Mesodermal cell (in vitro differentiated cells): ENCODE measurements around the gene LMBRD1.

Experiments
- H3K27ac ChIP-seq: 2 replicates; pipeline ENCODE4 v1.7.0; 2013; ENCODE audit warnings: mild to moderate bottlenecking, low read depth, low read length, moderate library complexity; ENCODE audit not compliant: severe bottlenecking
- H3K36me3 ChIP-seq: 2 replicates; pipeline ENCODE4 v1.7.1; 2013; ENCODE audit warnings: mild to moderate bottlenecking, low read length, moderate library complexity; ENCODE audit not compliant: control insufficient read depth, insufficient read depth
- H3K4me1 ChIP-seq: one replicate; pipeline ENCODE4 v1.7.1; 2013; ENCODE audit warnings: mild to moderate bottlenecking, low read length; ENCODE audit not compliant: insufficient read depth, control insufficient read depth, poor library complexity, severe bottlenecking
- H3K4me3 ChIP-seq: 2 replicates; pipeline ENCODE4 v1.7.0; 2013; ENCODE audit warnings: low read length, control low read depth, mild to moderate bottlenecking; ENCODE audit not compliant: insufficient read depth, poor library complexity, severe bottlenecking; ENCODE audit errors: extremely low read depth
- H3K9me3 ChIP-seq: 2 replicates; pipeline ENCODE4 v1.7.1; 2013; ENCODE audit warnings: mild to moderate bottlenecking, low read length, moderate library complexity; ENCODE audit not compliant: control insufficient read depth
- WGBS, 2 experiments: methylation state at CpG; one replicate each; pipeline ENCODE4 v1.1.5; 2013; ENCODE audit warnings: missing lambda C conversion rate in 2 of 2; ENCODE audit not compliant: insufficient coverage in 2 of 2; 5-methylcytosine and 5-hydroxymethylcytosine counted together

The LMBRD1 gene

DNA sequence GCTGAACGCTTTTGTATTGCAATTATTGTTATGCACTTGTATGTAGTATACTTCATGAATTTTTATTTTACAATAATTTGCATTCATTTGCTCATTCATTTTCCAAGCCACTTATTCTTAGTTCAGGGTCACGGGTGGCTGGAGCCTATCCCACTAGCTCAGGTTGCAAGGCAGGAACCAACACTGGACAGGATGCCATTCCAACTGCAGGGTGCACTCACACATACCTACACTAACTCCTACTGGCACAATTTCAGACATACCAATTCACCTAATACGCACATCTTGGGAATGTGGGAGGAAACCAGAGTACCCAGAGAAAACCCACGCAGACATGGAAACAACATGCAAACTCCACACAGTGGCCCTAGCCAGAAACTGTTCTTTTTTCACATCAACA is 61.8 kb downstream of the LMBRD1 start:
- H3K36me3 ChIP-seq: no peaks in the 10 kb centered on the region
- H3K9me3 ChIP-seq: no peaks in the 10 kb centered on the region
- 85 to 100% methylated on average over 1 to 2 of the region's 4 CpGs for WGBS, 2 experiments
- no peaks in the 10 kb centered on the region for H3K4me1 ChIP-seq
- H3K4me3 ChIP-seq: no peak overlapping the region
- no peak overlapping the region for H3K27ac ChIP-seq

DNA sequence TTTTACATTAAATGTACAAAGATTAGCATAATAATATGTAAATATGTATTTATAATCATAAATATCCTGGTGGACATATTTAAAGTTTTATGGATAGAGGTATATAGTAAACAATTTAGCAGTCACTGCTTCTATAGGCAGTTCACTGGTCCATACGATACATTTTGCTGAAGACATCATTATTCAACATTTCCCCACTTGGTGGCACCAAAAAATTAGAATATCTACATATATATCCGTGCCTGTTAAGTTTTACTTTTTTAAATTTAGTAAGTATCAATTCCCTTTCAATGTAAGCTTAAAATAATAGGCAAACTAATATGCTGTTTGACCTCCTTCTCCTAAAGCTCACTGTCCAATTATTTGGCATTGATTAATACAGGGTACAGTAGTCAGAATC is 64.2 kb downstream of the LMBRD1 start:
- Histone ChIP-seq H3K4me3 (no peak overlapping the region), H3K4me1 (no peaks in the 10 kb centered on the region), H3K9me3 (no peaks in the 10 kb centered on the region), H3K36me3 (no peaks in the 10 kb centered on the region), H3K27ac (no peak overlapping the region)
- no CpG with 5 or more reads among the region's 2 CpGs for WGBS, 2 experiments

DNA sequence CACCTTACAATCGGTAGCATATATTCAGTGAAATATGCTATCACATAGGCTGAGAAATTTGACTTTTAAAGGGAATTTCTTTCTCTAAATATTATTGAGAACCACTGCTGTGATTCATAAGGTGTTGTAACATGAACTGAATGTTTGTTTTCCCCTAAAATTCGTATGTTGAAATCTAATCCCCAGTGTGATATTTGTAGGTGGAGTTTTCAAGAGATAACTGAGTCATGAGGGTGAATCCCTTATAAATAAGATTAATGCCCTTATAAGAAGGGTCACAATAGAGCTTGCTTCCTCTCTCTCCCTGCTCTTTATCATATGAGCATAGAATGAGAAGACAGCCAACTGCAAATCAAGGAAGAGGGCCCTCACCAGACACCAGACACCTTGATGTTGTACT is 64.8 kb downstream of the LMBRD1 start:
- Histone ChIP-seq H3K27ac (no peak overlapping the region), H3K4me1 (no peaks in the 10 kb centered on the region), H3K9me3 (no peaks in the 10 kb centered on the region), H3K4me3 (no peak overlapping the region), H3K36me3 (no peaks in the 10 kb centered on the region)
- whole genome bisulfite sequencing, 2 experiments: 100% methylated on average over 1 of the region's 2 CpGs; no CpG with 5 or more reads in 1 of the 2 experiments

DNA sequence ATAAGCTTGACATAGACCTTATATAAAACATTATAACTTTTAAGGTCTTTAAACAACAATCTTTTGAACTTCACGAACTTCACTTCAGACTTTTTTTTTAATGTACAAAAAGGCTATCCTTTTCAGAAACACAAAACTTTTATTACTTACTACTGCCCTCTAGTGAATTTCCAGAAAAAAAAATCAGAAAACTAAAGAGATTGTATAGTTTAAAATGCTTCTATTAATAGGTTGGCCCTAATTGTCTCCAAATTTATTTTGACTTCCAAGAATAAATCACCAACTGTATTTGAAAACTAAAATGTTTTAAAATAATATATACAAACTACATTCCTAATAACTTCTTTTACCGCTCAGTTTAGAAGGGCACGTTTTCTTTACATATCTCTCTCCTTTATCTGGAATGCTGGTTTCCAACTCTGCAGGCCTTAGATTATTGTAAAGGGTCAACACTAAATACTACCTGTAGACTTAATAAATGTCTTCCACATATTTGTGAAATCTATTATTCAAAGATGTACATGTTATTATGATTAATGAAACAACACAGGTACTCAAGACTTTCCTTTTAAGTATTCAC is 66.8 kb downstream of the LMBRD1 start:
- no peaks in the 10 kb centered on the region for H3K36me3 ChIP-seq
- no peak overlapping the region for H3K4me3 ChIP-seq
- no CpG with 5 or more reads among the region's 3 CpGs for WGBS, 2 experiments
- H3K27ac ChIP-seq: no peak overlapping the region
- no peaks in the 10 kb centered on the region for H3K4me1 ChIP-seq
- H3K9me3 ChIP-seq: peaks cover 8% of the 10 kb centered on the region

DNA sequence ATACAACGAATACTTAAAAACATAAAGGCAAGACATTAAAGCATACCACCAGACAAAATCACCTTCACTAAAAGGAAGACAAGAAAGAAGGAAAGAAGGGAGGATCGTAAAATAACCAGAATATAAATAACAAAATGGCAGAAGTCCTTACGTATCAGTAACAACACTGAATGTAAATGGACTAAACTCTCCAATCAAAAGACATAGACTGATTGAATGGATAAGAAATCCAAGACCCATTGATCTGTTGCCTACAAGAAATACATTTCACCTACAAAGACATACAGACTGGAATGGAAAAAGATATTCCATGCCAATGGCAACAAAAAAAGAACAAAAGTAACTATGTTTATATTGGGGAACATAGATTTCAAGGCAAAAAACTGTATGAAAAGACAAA is 74.1 kb downstream of the LMBRD1 start:
- Histone ChIP-seq H3K9me3 (peaks cover 8% of the 10 kb centered on the region), H3K4me3 (no peak overlapping the region), H3K36me3 (peaks cover 7% of the 10 kb centered on the region), H3K4me1 (no peaks in the 10 kb centered on the region), H3K27ac (no peak overlapping the region)
- WGBS, 2 experiments: no CpG with 5 or more reads among the region's 3 CpGs

DNA sequence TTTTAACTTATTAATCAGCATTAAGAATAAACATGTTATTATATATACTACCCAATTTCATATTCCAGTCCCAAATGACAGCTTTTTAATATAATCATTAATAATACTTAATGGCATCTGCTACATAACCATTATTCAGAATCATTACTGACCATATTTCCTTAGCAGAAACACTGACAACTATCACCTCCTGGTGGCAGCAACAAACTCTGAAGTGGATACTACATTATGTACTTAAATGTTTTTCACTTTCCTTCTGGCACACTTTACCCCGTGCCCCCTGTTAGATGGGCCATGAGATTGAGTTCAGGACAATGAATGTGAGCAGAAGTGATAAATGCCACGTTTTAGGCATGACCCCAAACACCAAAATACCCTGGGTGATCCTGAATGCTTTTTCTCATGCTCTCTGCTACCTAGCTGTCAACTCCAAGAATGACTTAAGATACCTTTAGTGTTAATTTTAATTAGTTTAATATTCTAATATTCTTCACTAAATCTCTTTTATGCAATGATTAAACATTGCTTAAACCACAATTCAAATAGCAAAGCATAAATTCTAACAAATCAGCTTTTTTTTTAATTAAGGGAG is 77.1 kb downstream of the LMBRD1 start:
- Histone ChIP-seq H3K9me3 (no peaks in the 10 kb centered on the region), H3K27ac (no peak overlapping the region), H3K4me1 (no peaks in the 10 kb centered on the region), H3K36me3 (peaks cover 10% of the 10 kb centered on the region), H3K4me3 (no peak overlapping the region)
- WGBS, 2 experiments: no CpG with 5 or more reads among the region's 2 CpGs

DNA sequence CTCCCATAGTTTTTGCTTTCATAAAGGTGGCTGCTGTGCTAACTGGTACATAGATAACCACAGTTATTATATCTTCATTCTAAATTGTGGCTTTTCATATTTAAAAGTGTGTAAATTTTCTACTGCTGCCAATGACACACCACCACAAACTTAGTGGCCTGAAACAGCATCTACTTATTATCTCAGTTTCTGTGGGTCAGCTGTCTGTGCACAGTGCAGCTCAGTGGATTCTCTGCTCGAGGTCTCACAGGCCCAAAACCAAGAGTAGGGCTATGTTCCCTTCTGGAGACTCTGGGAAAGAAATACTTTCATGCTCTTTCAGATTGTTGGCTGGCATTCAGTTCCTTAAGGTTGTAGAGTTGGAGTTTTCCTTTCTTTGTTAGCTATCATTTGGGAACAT is 90.1 kb downstream of the LMBRD1 start:
- no peak overlapping the region for H3K4me3 ChIP-seq
- H3K36me3 ChIP-seq: no peaks in the 10 kb centered on the region
- no peaks in the 10 kb centered on the region for H3K4me1 ChIP-seq
- no peak overlapping the region for H3K27ac ChIP-seq
- H3K9me3 ChIP-seq: no peaks in the 10 kb centered on the region
- WGBS, 2 experiments: 100% methylated on average over 1 of the region's 1 CpG; no CpG with 5 or more reads in 1 of the 2 experiments

DNA sequence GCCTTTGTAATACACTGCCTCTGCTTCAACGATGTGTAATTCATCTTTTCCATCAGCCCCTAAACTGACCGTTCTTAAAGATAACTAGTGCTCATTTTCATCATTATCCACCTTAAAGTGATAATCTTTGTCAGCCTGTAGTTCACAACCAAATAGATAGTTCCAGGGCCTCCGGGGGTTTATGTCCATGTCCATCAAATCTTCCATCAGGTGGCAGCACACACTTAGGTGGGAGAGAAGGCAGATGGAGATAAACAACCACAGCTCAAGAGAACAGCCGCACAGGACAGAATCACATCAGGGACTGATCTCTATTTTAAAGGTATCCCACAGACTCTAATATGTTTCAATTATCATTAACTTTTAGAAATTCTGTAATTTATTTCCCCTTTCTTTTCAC is 90.9 kb downstream of the LMBRD1 start:
- Histone ChIP-seq H3K27ac (no peak overlapping the region), H3K36me3 (no peaks in the 10 kb centered on the region), H3K4me3 (no peak overlapping the region), H3K4me1 (no peaks in the 10 kb centered on the region), H3K9me3 (no peaks in the 10 kb centered on the region)
- WGBS, 2 experiments: 88% methylated on average over 2 to 4 of the region's 4 CpGs

DNA sequence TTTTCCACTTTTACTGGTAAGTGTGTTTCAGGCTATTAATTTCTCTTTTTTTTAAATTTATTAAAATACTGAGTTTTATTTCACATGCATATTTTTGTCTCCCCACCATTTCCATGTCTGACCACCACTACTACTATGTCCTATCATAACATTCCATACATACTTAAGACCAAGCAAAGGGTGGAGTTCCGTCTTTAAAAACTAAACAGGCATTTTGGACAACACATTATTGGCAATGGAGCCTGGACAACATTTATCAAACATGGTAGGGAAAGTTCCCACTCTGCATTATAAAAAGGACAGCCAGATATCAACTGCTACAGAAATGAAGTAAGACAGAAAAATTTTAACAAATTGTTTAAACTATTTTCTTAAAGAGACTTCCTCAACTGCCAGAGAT is 91.9 kb downstream of the LMBRD1 start:
- WGBS, 2 experiments: no CpG with 5 or more reads among the region's 1 CpG
- Histone ChIP-seq H3K27ac (no peak overlapping the region), H3K36me3 (no peaks in the 10 kb centered on the region), H3K4me3 (no peak overlapping the region), H3K9me3 (no peaks in the 10 kb centered on the region), H3K4me1 (no peaks in the 10 kb centered on the region)

DNA sequence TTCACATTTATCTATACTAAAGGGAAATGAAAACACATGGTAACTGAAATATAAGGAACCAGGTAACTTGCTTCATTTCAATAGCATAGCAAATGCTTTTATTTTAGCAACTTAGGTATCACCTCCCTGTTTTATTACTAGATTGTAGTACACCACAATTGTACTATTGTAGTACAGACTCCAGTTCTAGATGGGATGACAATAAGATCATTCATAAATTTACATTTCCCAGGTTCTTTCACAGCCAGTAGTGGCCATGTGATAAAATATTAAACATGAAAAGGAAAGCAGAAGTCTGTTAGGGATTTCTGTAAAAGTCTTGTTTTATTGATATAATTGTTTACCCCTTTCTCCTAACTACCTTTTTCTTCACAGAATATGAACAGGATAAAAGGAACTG is 97.2 kb downstream of the LMBRD1 start:
- no peaks in the 10 kb centered on the region for H3K4me1 ChIP-seq
- H3K27ac ChIP-seq: no peak overlapping the region
- H3K36me3 ChIP-seq: no peaks in the 10 kb centered on the region
- H3K4me3 ChIP-seq: no peak overlapping the region
- no peaks in the 10 kb centered on the region for H3K9me3 ChIP-seq

DNA sequence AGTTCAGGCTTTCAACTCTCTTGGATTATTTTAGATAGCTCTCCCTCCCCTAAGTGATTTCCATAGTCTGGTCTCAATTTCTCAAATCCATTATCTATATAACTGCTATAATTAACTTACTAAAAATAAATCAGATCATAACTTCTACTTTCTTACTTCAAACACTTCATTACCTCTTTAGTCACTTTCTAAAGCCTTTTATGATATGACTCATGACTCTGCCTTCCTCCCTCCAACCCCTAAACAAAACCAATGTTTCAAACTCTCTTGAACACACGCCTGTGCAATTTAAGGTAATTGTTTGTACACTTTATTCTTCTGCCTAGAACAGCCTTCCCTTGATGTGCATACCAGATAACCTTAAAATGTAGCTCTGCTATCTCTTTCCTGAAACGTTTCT is 100.5 kb downstream of the LMBRD1 start:
- no peaks in the 10 kb centered on the region for H3K4me1 ChIP-seq
- no peak overlapping the region for H3K27ac ChIP-seq
- H3K9me3 ChIP-seq: no peaks in the 10 kb centered on the region
- no peaks in the 10 kb centered on the region for H3K36me3 ChIP-seq
- WGBS, 2 experiments: 87 to 97% methylated on average over 2 of the region's 2 CpGs
- no peak overlapping the region for H3K4me3 ChIP-seq
